HG02678 (cell line): Measurements from ENCODE around the gene EVA1C.
"Not testable (repeated sequence)": the region's sequence is repeated elsewhere in the genome, so short reads cannot be mapped to it uniquely, and the experiment has no call there.

Source experiments
- ATAC-seq: cut with Tn5 transposase; IDR thresholded peaks from one replicate; pipeline ENCODE4 v1.9.1; 2021; ENCODE audit warnings: mild to moderate bottlenecking, moderate library complexity; ENCODE audit not compliant: unreplicated experiment

The EVA1C gene

DNA sequence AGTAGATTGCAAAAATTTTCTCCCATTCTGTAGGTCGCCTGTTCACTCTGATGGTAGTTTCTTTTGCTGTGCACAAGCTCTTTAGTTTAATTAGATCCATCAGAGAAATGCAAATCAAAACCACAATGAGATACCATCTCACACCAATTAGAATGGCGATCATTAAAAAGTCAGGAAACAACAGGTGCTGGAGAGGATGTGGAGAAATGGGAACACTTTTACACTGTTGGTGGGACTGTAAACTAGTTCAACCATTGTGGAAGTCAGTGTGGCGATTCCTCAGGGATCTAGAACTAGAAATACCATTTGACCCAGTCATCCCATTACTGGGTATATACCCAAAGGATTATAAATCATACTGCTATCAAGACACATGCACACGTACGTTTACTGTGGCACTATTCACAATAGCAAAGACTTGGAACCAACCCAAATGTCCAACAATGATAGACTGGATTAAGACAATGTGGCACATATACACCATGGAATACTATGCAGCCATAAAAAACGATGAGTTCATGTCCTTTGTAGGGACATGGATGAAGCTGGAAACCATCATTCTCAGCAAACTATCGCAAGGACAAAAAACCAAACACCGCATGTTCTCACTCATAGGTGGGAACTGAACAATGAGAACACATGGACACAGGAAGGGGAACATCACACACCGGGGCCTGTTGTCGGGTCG lies 21.8 kb upstream of the EVA1C start:
- ATAC-seq = not testable (repeated sequence)

DNA sequence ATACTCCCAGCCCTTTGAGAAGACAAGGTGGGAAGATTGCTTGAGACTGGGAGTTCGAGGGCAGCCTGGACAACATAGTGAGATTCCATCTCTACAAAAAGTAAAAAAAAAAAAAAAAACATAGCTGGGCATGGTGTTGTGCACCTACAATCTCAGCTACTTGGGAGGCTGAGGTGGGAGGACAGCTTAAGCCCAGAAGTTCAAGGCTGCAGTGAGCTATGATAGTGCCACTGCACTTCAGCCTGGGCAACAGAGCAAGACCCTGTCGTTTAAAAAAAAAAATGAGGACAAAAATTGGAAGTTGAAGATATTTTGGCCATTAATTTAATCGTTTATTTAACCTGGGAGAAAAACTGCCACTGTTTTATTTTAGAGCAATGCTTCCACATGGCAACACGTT lies 20.8 kb upstream of the EVA1C start:
- ATAC-seq = no peak

DNA sequence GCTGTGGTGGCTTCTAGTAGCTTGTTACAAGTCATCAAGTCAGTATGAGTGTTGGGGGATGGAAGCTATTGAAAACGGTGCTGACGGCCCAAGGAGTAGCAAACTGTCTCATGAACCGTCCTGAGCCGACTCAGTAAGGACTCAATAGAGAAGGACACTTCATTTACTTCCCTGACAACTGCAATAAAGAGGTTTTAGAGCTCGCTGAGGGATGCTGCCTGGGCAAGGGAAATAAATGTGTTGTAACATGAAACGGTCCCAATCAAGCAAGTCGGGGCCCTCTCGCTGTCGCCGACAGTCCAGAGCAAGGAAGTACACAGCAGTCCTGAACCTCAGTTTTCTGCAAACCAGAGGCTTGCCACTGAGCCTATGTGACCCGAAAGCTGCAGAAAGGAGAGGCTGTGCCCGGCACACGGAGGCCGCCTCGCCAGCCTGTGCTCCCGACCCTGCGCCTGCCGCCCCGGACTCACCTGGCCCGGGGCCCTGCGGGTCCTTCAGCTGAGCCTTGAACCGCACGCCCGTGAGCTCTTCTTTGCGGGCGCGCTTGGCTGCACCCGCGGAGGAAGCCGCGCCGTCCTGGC lies 20.1 kb upstream of the EVA1C start:
- ATAC-seq = no peak

GRCh38 chr21:32392880-32393676 lies 19.4 kb upstream of the EVA1C start, which contains the start of gene URB1:
URB1 (minus strand) TSS chr21:32393012; CDS start chr21:32392910, 102 bp downstream.
- peak; percentile 95 for ATAC-seq

- ATAC-seq = no peak
These were observed 18.9 kb upstream of the EVA1C start for GRCh38 chr21:32393677-32394001.

GRCh38 chr21:32403201-32403777 lies 9.2 kb upstream of the EVA1C start:
- ATAC-seq = no peak

- ATAC-seq = no peak
These were observed 6.1 kb upstream of the EVA1C start for GRCh38 chr21:32406405-32406804.

DNA sequence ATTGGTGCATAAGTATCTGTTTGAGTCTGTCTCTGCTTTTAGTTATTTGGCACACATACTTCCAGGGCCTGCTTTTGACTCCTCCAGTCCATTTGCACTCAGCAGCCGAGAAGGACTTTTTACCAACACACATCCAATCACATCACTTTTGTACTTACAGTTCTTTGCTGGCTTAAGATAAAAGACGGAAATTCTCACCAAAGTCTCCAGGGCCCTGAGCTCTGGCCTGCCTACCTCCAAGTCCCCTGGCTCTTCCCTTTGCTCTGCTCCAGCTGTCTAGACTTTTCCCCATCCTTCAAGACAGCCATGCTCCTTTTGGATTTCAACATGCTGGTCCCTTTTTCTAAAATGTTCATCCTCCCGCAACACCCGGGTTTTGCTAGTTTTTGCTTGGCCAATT lies 2.2 kb upstream of the EVA1C start:
- no peak for ATAC-seq

- ATAC-seq = no peak
These were observed 1.6 kb upstream of the EVA1C start for GRCh38 chr21:32410916-32411315.

DNA sequence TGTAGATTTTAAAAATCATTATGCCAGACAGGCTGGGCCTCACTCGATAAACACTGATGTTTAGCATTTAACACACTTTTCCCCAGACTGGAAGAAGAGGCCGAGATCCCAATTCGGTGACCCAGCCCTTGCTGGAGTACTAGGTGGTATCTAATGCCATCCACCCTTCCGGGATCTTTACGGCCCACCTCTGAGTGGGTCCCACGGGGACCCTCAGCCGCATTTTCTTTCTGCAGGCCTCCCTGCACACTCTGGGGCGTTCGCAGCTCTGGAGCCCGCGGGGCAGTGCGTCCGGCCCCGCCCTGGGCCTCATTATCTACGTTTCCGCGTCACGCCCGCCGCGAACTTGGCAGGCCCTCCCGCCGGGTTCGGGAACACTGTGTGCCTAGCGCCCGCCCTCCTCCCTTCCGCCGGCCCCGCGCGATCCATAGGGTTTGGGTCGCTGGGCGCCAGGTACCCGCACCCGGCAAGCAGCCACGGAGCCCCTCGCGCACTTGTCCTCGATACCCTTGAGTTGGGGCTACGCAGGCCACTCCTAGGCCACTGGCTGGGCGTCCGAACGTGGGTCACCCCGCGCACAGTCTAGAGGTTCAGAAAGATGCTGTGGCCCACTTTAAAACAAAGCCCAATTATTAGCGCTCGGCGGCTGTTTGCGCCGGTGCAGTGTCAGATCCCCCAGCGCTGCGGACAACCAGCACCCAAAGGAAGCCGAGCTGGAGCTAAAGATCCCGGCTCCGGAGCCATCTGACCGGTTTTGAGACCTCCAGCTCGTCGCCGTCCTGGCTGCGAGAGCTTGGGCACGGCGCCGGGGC lies 950 bp upstream of the EVA1C start:
- ATAC-seq = no peak

DNA sequence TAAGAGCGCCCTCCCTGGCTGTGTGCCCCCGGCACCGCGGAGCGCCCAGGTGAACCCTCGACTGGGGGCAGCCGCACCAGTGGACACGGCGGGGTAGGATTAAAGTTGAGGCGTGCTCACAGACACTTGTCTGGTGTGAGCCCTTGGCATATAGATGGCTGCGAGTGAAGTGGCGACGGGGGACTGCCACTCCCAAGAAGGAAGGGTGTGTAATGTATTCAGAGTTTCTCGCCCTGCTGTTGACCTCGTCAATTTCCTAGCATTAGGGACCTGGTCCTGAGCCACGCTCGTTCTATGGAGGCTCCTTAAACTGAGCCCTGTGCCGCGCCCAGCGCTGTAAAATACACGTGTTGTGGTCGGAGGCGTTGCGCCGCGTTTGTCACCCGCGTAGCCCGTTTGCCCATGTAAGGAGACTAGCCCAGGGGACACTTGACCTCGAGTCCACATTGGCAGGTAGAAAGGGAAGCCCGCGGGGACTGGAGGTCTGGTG lies 554 bp downstream of the EVA1C start:
- ATAC-seq = no peak

GRCh38 chr21:32413697-32414578 lies 1.4 kb downstream of the EVA1C start:
- no peak for ATAC-seq

- no peak for ATAC-seq
These were observed 2.3 kb downstream of the EVA1C start for GRCh38 chr21:32414579-32415358.

GRCh38 chr21:32415451-32416398 lies 3.2 kb downstream of the EVA1C start:
- ATAC-seq = no peak

- no peak for ATAC-seq
These were observed 5.6 kb downstream of the EVA1C start for GRCh38 chr21:32418146-32418545.

- ATAC-seq = no peak
These were observed 9.6 kb downstream of the EVA1C start for GRCh38 chr21:32422064-32422463.

DNA sequence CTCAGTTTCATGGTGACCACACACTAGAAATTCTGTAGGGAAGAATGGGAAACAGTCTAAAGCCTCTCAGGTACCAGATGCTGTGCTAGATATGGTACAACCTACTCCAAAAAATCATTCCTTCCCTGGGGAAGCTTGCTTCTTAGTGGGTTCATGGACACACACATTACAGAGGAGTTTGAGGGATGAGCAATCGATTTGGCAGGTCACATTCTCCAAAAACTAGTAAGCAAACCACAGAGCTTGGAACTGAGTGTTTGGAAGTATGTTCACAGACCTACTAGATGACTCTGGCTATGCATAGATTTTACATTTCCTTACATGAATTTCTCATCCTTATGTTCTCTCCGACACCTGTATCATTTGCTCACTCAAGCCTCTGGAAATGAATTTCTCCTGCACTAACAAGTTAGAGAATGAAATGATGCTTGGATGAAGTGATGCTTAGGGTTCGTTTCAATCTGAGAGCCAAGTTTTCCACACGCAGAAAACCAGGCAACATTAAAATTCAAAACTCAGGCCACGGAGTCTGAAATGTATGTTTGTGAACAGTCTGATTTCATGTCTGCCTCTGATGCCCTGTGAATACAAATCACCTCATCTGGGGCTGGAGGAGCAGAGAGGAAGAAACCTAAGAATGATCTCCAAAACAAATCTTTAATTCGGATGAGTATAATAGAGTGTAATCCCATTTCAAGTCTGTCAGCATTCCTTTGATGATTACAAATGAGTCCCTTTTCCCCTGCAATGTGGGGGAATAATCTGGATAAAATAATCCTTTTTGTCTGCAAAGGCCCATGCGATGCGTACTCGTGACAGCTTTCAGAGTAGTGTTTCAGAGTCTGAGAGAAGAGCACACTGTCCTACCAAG lies 11.0 kb downstream of the EVA1C start:
- ATAC-seq = no peak
